H1 (cell line): ENCODE measurements around the gene ZSCAN20. TPM values are rescaled to one million over a fixed set of nuclear protein-coding genes. Genes with fewer than 3 reads are reported as not detected.

Experiments used
- ASH2L ChIP-seq: fragments of 200-600, 300-600 bp; sonication (generic); IDR thresholded peaks from one replicate; pipeline ENCODE4 v1.7.1; 2017; ENCODE audit warnings: low read length
- CBX8 ChIP-seq: fragments of 300-800, 300-1000 bp; sonication (generic); IDR thresholded peaks from 2 replicates; pipeline ENCODE4 v1.7.1; 2016; ENCODE audit warnings: low read depth, low read length, borderline replicate concordance
- CEBPB ChIP-seq: IDR thresholded peaks from 2 replicates; pipeline ENCODE4 v1.6.1; 2012; ENCODE audit warnings: low read depth, low read length
- CTCF ChIP-seq, 3 experiments: IDR thresholded peaks; 1 replicate in 2 of 3; 2 replicates in 1 of 3; pipeline versions ENCODE4 v1.5.1 to v1.6.1; 2011; ENCODE audit warnings: low read length in 3 of 3, mild to moderate bottlenecking in 3 of 3, inconsistent platforms in 2 of 3, low read depth in 1 of 3, moderate library complexity in 1 of 3; ENCODE audit not compliant: insufficient read depth in 1 of 3; ENCODE audit errors: control extremely low read depth in 1 of 3
- HDAC6 ChIP-seq: IDR thresholded peaks from one replicate; pipeline ENCODE4 v1.7.1; 2012; ENCODE audit warnings: low read depth, mild to moderate bottlenecking, inconsistent platforms, low read length, moderate library complexity
- KDM4A ChIP-seq: IDR thresholded peaks from one replicate; pipeline ENCODE4 v1.7.1; 2012; ENCODE audit warnings: low read depth, mild to moderate bottlenecking, moderate library complexity, low read length, inconsistent platforms; ENCODE audit not compliant: severe bottlenecking
- MAX ChIP-seq: IDR thresholded peaks from 2 replicates; pipeline ENCODE4 v1.6.1; 2012; ENCODE audit warnings: inconsistent platforms
- polyA plus RNA-seq, 7 experiments: library from polyadenylated mRNA; depleted of rRNA in 3 of 7; stranded (reverse) in 5 of 7; unstranded in 2 of 7; fragments of >200 nt in 5 of 7; fragments of 200-250 nt in 2 of 7; gene quantifications; 1 replicate in 5 of 7; 2 replicates in 1 of 7; 4 replicates in 1 of 7; pipeline versions ENCODE4 v1.2.1 to v1.2.3, GENCODE V29; 2011 to 2013; ENCODE audit warnings: missing spikeins in 2 of 7, mixed read lengths in 2 of 7
- total RNA-seq: library from RNA; stranded (reverse); fragmentation: NEBNext Ultra II Directional; extraction: Animal tissue kit (Norgen Biotek cat#: 25700); gene quantifications from 2 replicates; pipeline ENCODE4 v1.2.1, GENCODE V29; 2021
- TF ChIP-seq, protein P1 (sequence below): IDR thresholded peaks from 2 replicates; pipeline ENCODE4 v1.6.1; 2012; ENCODE audit warnings: inconsistent platforms

ZSCAN20 gene
- total and polyA plus RNA-seq, 2 of the 8 experiments (the other 6 are each of a cell fraction or from before 2014, with no cell fraction given), result 0.70 to 3.4 TPM

GRCh38 chr1:33430692-33431593 is 41.5 kb upstream of the ZSCAN20 start, which contains the start of gene PHC2 (continued):
- TF ChIP-seq CTCF (IDR thresholded peaks at IDR 0.05; ENCODE audit: control extremely low read depth in 1 of 3, insufficient read depth in 1 of 3, low read depth in 1 of 3, low read length in 3 of 3), result peak in 1 of 3 experiments; percentile 12; a peak in 2 of 4 replicates
- no peak for TF ChIP-seq ASH2L
- no peak for TF ChIP-seq HDAC6
- TF ChIP-seq CEBPB, result no peak
- no peak for TF ChIP-seq CBX8
- TF ChIP-seq MAX, result peak; percentile 93
- peak; percentile 38 for TF ChIP-seq KDM4A
- TF ChIP-seq, protein P1, sequence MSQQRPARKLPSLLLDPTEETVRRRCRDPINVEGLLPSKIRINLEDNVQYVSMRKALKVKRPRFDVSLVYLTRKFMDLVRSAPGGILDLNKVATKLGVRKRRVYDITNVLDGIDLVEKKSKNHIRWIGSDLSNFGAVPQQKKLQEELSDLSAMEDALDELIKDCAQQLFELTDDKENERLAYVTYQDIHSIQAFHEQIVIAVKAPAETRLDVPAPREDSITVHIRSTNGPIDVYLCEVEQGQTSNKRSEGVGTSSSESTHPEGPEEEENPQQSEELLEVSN, result peak; percentile 95
